Measurements from ENCODE around the gene RPS27. TPM values are rescaled to one million over a fixed set of nuclear protein-coding genes. Genes with fewer than 3 reads are reported as not detected.

The RPS27 gene
- total and polyA plus RNA-seq, 2 experiments from 2014 or later: 1,020 to 1,187 TPM

- H3K4me3 ChIP-seq: peak within 1 kb of the TSS; percentile 58
- H3K9me3 ChIP-seq (ENCODE audit: low read depth): no peaks in the 10 kb centered on the region
- H3K27me3 ChIP-seq: no peaks in the 10 kb centered on the region
- peak; percentile 97 to 99 for DNase-seq (ENCODE audit: low read depth in 1 of 2, low spot score in 1 of 2)
- TF ChIP-seq CTCF (IDR thresholded peaks at IDR 0.05; ENCODE audit: low read depth, low read length): no peak
- H3K27ac ChIP-seq: peak within 1 kb of the TSS; percentile 90
- peaks cover 6% of the 10 kb centered on the region for H3K36me3 ChIP-seq
- H3K4me1 ChIP-seq (ENCODE audit: low read depth): peaks cover 17% of the 10 kb centered on the region
These were observed 27.3 kb upstream of the RPS27 start, which contains the start of gene SLC39A1 for GRCh38 chr1:153963030-153963849. Gene SLC39A1 (minus strand): TSS chr1:153963537. CDS start chr1:153962715, 822 bp downstream.

GRCh38 chr1:153963850-153964331 lies 26.7 kb upstream of the RPS27 start:
- H3K27ac ChIP-seq: peak overlapping the region; percentile 90
- H3K9me3 ChIP-seq (ENCODE audit: low read depth): no peaks in the 10 kb centered on the region
- peaks cover 6% of the 10 kb centered on the region for H3K36me3 ChIP-seq
- no peaks in the 10 kb centered on the region for H3K27me3 ChIP-seq
- H3K4me1 ChIP-seq (ENCODE audit: low read depth): peaks cover 22% of the 10 kb centered on the region
- no peak for TF ChIP-seq CTCF (IDR thresholded peaks at IDR 0.05; ENCODE audit: low read depth, low read length)
- DNase-seq (ENCODE audit: low read depth in 1 of 2, low spot score in 1 of 2): peak; percentile 38 to 63
- H3K4me3 ChIP-seq: peak overlapping the region; percentile 58

DNA sequence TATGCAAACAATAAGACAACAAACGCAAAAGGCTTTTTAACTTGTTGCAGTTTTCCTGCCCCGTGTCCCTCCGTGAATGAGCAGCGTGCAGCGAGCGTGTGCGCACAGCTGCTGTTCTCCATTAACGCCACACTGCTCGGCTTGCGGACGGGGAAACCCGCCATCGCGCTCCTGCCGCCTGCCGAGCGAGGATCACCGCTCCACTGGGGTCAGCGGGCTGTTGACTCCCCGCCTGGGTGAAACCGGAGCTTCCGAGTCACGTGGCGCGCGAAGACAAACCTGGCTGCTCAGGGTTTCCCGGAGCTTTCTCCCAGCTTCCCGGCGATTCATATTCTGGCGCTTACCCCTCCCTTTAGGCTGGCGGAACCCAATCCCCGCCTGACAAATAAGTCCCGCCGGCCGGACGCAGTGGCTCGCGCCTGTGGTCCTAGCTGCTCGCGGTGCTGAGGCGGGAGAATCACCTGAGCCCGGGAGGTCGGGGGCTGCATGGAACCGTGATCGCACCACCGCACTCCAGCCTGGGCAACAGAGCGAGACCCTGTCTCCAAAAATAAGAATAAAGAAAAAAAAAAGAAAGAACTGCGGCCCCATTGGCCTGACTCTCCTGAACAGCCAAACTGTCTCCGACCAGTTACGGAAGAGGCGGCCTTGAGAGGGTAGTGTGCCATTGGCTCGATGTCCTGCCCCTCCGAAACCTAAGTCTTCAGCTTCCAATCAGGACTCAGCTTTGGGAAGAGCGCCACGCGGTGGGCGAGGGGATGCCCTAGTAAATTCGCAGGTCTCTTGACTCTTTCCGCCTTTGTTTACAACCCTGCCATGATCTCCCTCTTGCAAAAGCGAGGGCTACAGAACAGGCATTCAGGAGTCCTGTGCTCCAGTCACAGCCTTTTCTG lies 23.2 kb upstream of the RPS27 start, which contains the start of gene CREB3L4:
CREB3L4 (plus strand) TSS at position 796 of the 893 bp plus-strand sequence. CDS start 624 bp downstream, outside the sequence.
- Histone ChIP-seq H3K27me3 (no peaks in the 10 kb centered on the region), H3K27ac (peak within 1 kb of the TSS; percentile 92), H3K4me1 (ENCODE audit: low read depth) (peaks cover 10% of the 10 kb centered on the region), H3K4me3 (peak within 1 kb of the TSS; percentile 57), H3K9me3 (ENCODE audit: low read depth) (no peaks in the 10 kb centered on the region), H3K36me3 (no peaks in the 10 kb centered on the region)
- TF ChIP-seq CTCF (IDR thresholded peaks at IDR 0.05; ENCODE audit: low read depth, low read length): peak; percentile 48
- peak; percentile 98 to 99 for DNase-seq (ENCODE audit: low read depth in 1 of 2, low spot score in 1 of 2)

- Histone ChIP-seq H3K4me1 (ENCODE audit: low read depth) (peaks cover 8% of the 10 kb centered on the region), H3K36me3 (no peaks in the 10 kb centered on the region), H3K27ac (peak overlapping the region; percentile 92), H3K4me3 (peak overlapping the region; percentile 57), H3K9me3 (ENCODE audit: low read depth) (no peaks in the 10 kb centered on the region), H3K27me3 (no peaks in the 10 kb centered on the region)
- TF ChIP-seq CTCF (IDR thresholded peaks at IDR 0.05; ENCODE audit: low read depth, low read length): no peak
- no peak for DNase-seq (ENCODE audit: low read depth in 1 of 2, low spot score in 1 of 2)
These were observed 22.6 kb upstream of the RPS27 start for GRCh38 chr1:153968000-153968363.

- no peaks in the 10 kb centered on the region for H3K27me3 ChIP-seq
- peak overlapping the region; percentile 57 for H3K4me3 ChIP-seq
- no peak for TF ChIP-seq CTCF (IDR thresholded peaks at IDR 0.05; ENCODE audit: low read depth, low read length)
- no peaks in the 10 kb centered on the region for H3K9me3 ChIP-seq (ENCODE audit: low read depth)
- no peak for DNase-seq (ENCODE audit: low read depth in 1 of 2, low spot score in 1 of 2)
- no peaks in the 10 kb centered on the region for H3K36me3 ChIP-seq
- H3K4me1 ChIP-seq (ENCODE audit: low read depth): peaks cover 8% of the 10 kb centered on the region
- H3K27ac ChIP-seq: peak overlapping the region; percentile 92
These were observed 22.2 kb upstream of the RPS27 start for GRCh38 chr1:153968408-153968807.
